AG04450 (cell line): ENCODE results near the gene FAM13A. TPM values are rescaled to one million over a fixed set of nuclear protein-coding genes. Genes with fewer than 3 reads are reported as not detected.
"Not testable (repeated sequence)": the region's sequence is repeated elsewhere in the genome, so short reads cannot be mapped to it uniquely, and the experiment has no call there.

Source experiments
- CTCF ChIA-PET: fragments of 300-600, 350-600 bp; formaldehyde crosslinking; extraction: SDS; loops from one replicate; lab custom pipeline; 2022; ENCODE audit warnings: antibody characterized with exemption, inconsistent platforms; lab: Charles Lee
- POLR2A ChIA-PET: fragments of 350-600 bp; formaldehyde crosslinking; extraction: SDS; loops from one replicate; lab custom pipeline; 2021; ENCODE audit warnings: antibody characterized with exemption, inconsistent platforms; lab: Yijun Ruan, JAX
- DNase-seq: peaks from one replicate; pipeline ENCODE4 v3.0.0-alpha.2; 2011; ENCODE audit warnings: low read depth, low spot score
- H3K27ac ChIP-seq: one replicate; pipeline ENCODE4 v1.5.1; 2012; ENCODE audit warnings: low read depth, low read length, control low read depth
- H3K27me3 ChIP-seq: one replicate; pipeline ENCODE4 v1.6.0; 2012; ENCODE audit warnings: low read length; ENCODE audit not compliant: control insufficient read depth, insufficient read depth
- H3K4me3 ChIP-seq: 2 replicates; pipeline ENCODE4 v1.5.1; 2011; ENCODE audit warnings: mild to moderate bottlenecking, low read depth, low read length, control low read depth
- H3K9me3 ChIP-seq: 2 replicates; pipeline ENCODE4 v1.5.1; 2012; ENCODE audit warnings: low read length; ENCODE audit not compliant: control insufficient read depth, insufficient read depth
- polyA plus RNA-seq: library from polyadenylated mRNA; depleted of rRNA; stranded (reverse); fragments of >200 nt; gene quantifications from 2 replicates; pipeline ENCODE4 v1.2.3, GENCODE V29; 2011
- TF ChIP-seq, protein P1 (sequence below): IDR thresholded peaks from 2 replicates; pipeline ENCODE4 v1.5.1; 2011; ENCODE audit warnings: low read depth, low read length, control low read depth, inconsistent platforms

The FAM13A gene
- polyA plus RNA-seq, 1 experiment: 27.6 TPM

DNA sequence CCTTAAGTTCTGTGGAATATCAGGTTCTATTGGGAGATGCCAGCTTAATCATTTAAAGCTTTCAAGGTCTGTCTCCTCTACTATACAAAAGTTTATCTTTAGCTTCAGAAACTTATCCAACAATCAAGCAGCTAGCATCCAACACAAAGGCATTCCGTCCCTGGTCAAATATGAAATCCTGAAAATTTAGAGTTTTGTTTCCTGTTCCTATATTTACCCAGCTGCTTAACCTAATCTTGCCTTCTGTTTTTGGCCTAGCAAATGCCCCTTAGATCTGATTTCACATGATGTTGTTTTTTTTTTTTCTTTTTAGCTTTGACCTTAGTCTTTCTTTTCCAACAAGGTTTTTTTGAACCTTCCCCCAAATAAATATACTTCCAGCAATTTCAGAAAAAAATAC is 33.8 kb downstream of the FAM13A start:
- DNase-seq: no peak
- CTCF ChIA-PET: interaction anchor here (0.6 to 6.5 kb wide), 33 partner anchors 17 to 506 kb away, joined by 3 to 163 read pairs (median 4); partner anchors contain the start of gene FAM13A
- H3K27me3 ChIP-seq: no peaks in the 10 kb centered on the region
- POLR2A ChIA-PET: interaction anchor here (1.2 kb wide), 1 partner anchor 66 kb away, joined by 5 read pairs; no protein-coding TSS in a partner anchor
- TF ChIP-seq, protein P1, sequence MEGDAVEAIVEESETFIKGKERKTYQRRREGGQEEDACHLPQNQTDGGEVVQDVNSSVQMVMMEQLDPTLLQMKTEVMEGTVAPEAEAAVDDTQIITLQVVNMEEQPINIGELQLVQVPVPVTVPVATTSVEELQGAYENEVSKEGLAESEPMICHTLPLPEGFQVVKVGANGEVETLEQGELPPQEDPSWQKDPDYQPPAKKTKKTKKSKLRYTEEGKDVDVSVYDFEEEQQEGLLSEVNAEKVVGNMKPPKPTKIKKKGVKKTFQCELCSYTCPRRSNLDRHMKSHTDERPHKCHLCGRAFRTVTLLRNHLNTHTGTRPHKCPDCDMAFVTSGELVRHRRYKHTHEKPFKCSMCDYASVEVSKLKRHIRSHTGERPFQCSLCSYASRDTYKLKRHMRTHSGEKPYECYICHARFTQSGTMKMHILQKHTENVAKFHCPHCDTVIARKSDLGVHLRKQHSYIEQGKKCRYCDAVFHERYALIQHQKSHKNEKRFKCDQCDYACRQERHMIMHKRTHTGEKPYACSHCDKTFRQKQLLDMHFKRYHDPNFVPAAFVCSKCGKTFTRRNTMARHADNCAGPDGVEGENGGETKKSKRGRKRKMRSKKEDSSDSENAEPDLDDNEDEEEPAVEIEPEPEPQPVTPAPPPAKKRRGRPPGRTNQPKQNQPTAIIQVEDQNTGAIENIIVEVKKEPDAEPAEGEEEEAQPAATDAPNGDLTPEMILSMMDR: no peak
- H3K4me3 ChIP-seq: no peak overlapping the region
- no peaks in the 10 kb centered on the region for H3K9me3 ChIP-seq
- H3K27ac ChIP-seq: no peak overlapping the region

DNA sequence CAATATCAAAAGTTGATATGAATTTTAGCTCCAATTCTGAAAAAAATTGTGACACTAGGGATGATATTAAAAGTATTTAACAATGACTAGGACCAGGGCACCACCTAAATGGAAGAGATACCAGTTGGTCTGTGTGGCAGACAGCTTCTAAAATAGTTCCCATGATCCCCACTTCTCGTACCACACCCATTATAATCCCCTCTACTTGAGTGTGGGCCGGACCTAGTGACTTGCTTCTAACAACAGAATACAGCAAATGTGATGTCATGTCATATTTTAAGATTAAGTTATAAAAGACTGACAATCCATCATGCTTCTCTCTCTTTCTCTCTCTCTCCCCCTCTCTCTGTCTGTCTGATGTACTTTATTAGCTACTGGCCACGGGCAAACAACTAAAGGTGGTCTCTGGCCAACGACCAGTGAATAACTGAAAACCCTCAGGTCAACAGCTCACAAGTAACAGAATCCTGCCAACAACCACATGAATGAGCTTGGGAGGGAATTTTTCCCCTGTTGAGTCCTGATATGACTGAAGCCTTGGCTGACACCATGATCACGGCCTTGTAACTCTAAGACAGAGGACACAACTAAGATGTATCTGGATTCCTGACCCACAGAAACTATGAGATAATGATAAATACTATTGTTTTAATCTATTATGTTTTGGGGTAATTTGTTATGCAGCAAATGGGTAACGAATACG is 34.4 kb downstream of the FAM13A start:
- Histone ChIP-seq H3K4me3 (no peak overlapping the region), H3K27me3 (no peaks in the 10 kb centered on the region), H3K9me3 (no peaks in the 10 kb centered on the region), H3K27ac (no peak overlapping the region)
- ChIA-PET POLR2A (interaction anchor here (1.2 kb wide), 1 partner anchor 66 kb away, joined by 5 read pairs; no protein-coding TSS in a partner anchor), CTCF (interaction anchor here (0.9 to 6.5 kb wide), 20 partner anchors 17 to 497 kb away, joined by 3 to 163 read pairs (median 6); partner anchors contain the start of gene FAM13A)
- TF ChIP-seq, protein P1: no peak
- no peak for DNase-seq

DNA sequence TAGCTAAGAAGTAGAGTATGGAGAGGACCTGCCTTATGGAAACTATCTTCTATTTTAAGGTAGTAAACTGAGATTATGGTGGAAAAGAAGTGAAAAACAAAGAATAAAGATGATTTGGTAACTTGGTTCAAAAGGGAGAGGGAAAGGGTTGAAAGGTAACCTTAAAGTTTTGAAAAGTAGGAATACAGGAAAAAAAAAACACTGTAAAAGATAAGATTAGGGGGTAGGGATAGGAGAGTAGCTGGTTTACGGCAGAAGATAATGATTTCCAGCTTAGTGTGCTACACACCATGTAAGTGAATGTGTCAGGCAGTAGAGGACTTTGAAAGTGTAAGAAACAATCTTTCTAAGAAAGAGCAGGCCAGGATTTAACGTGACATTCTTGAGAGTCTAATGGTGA is 35.3 kb downstream of the FAM13A start:
- ChIA-PET CTCF (interaction anchor here (4.5 to 6.5 kb wide), 4 partner anchors 203 to 491 kb away, joined by 23 to 163 read pairs (median 72); no protein-coding TSS in a partner anchor), POLR2A (no interaction called here)
- TF ChIP-seq, protein P1: no peak

DNA sequence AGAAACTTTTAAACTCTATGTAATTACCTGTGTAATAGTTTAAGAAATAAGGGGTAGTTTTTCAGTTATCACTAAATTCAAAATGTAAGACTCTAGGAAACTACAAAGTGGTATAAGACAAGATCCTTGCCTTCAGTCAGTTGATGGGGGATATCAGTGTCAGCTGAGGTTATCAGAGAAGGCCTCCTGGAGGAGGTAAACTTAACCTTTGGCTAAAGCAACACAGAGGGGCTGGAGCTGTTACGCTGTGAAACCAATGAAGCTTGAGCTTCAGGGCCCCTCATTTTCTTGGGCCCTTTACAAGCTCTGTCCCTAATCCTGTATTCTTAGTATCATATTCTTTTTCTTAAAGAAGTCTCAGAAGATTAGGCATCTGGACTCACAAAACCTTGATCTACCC is 35.9 kb downstream of the FAM13A start:
- DNase-seq: no peak
- Histone ChIP-seq H3K27ac (no peak overlapping the region), H3K9me3 (no peaks in the 10 kb centered on the region), H3K27me3 (no peaks in the 10 kb centered on the region), H3K4me3 (no peak overlapping the region)
- TF ChIP-seq, protein P1: no peak
- CTCF ChIA-PET: interaction anchor here (4.5 to 6.5 kb wide), 4 partner anchors 202 to 491 kb away, joined by 23 to 163 read pairs (median 72); no protein-coding TSS in a partner anchor
- POLR2A ChIA-PET: interaction anchor here (1.1 kb wide), 1 partner anchor 198 kb away, joined by 3 read pairs; no protein-coding TSS in a partner anchor

More for the DNA sequence above, 35.3 kb downstream of the FAM13A start:
- no peak overlapping the region for H3K27ac ChIP-seq
- H3K4me3 ChIP-seq: no peak overlapping the region
- no peak for DNase-seq
- H3K9me3 ChIP-seq: no peaks in the 10 kb centered on the region
- H3K27me3 ChIP-seq: no peaks in the 10 kb centered on the region

GRCh38 chr4:89014897-89015296 is 42.1 kb downstream of the FAM13A start:
- H3K9me3 ChIP-seq, CTCF ChIA-PET, H3K27ac ChIP-seq, DNase-seq, POLR2A ChIA-PET, H3K27me3 ChIP-seq, H3K4me3 ChIP-seq: not testable (repeated sequence)
